GM19463 (cell line): ENCODE measurements around the gene ADCK2.
"Not testable (repeated sequence)": the region's sequence is repeated elsewhere in the genome, so short reads cannot be mapped to it uniquely, and the experiment has no call there.

ENCODE experiments used
- ATAC-seq: cut with Tn5 transposase; IDR thresholded peaks from one replicate; pipeline ENCODE4 v1.9.1; 2021; ENCODE audit warnings: mild to moderate bottlenecking, moderate library complexity; ENCODE audit not compliant: unreplicated experiment

ADCK2 gene

DNA sequence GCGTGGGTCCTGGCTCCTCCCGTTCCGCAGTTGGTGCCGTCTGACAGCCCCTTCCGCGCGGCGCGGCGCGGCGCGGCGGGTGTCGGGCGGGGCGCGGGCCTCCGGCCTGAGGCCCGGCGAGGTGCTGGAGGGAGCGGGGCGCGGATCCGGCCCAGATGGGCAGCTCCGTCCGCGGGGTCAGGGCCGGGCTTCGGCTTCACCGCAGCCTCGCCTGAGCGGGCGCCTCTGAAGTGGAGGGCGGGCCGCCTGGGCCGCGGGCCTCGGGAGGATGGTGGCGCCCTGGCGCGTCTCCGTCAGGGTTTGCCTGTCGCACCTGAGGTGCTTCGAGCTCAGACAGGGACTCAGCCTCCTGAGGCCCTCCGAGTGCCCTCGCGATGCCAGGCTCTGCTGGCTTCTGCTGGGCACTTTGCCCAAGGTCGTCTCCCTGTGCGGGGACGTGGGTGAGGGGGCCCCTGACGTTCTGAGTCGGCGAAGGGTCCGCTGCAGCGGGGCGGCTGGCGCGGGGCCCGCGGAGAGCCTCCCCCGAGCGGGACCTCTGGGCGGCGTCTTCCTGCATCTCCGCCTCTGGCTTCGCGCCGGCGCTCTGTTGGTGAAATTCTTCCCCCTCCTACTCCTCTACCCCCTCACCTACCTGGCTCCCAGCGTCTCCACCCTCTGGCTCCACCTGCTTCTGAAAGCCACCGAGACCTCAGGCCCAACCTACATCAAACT is 473 bp downstream of the ADCK2 start:
- peak; percentile 40 for ATAC-seq

DNA sequence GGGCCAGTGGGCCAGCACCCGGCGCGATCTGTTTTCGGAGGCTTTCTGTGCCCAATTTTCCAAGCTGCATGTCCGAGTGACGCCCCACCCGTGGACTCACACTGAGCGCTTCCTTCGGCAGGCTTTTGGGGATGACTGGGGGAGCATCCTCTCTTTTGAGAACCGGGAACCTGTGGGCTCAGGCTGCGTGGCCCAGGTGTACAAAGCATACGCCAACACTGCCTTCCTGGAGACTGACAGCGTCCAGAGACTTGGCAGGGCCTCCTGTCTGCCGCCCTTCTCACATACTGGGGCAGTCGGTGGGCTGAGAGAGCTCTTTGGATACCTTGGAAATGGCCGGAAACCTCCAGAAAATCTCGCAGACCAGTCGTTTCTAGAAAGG is 1.0 kb downstream of the ADCK2 start:
- no peak for ATAC-seq

DNA sequence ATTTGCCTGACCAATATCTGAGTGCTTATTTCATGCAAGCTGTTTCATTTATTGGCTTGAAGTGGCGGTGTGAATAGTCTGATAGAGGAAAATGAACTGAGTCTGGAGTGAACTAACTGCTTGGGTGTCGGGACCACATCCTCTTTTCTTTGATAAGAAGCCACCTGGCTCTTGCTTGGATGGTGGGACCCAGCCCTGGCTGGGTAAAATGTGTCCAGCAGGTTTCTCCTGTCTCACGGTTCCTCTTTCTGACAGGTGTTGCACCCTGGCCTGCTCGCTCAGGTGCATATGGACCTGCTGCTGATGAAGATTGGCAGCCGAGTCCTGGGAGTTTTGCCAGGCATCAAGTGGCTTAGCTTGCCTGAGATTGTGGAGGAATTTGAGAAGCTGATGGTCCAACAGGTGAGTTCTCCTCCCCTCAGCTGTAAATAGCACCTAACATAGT is 1.6 kb downstream of the ADCK2 start:
- peak; percentile 14 for ATAC-seq

DNA sequence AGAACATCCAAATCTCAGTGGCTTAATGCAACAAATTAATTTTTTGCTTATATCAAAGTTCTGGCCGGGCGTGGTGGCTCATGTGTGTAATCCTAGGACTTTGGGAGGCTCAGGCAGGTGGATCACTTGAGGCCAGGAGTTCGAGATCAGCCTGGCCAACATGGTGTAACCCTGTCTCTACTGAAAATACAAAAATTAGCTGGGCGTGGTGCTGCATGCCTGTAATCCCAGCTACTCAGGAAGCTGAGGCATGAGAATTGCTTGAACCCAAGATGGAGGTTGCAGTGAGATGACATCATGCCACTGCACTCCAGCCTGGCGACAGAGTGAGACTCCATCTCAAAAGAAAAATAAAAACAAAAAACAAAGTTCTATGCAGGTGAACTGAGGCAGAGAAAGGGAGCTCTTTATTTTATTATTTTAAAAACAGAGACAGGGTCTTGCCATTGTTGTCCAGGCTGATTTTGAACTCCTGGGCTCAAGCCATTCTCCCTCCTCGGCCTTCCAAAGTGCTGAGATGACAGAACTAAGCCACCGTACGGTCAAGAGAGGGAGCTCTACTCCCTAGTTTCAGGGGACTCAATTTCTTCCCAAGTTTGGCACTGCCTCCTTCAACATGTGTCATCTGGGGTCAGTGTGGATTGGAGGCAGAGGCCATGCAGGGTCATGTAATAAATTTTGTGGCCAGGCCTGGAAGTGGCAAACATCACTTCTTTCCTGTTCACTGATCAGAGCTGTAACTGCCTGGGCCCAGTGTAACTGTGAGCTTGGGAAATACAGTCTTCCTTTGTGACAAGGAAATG is 2.4 kb downstream of the ADCK2 start:
- ATAC-seq = no peak

DNA sequence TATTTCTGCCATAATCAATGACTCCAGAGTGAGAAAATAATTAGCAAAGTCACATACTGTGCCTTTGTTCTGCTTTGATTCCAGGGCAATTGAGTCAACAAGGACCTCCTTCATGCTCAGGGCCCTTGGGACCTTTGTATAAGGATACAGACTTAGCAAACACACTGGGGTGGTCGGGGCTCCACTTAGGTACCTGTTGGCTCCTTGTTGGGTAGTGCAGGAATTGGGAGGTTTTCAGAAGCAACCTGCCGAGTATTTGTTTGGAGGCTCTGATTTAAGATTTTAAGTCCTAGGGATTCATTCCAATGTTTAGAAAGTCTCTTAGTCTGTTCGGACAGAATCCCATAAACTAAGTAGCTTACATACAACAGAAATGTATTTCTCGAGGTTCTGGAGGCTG is 3.0 kb downstream of the ADCK2 start:
- no peak for ATAC-seq

DNA sequence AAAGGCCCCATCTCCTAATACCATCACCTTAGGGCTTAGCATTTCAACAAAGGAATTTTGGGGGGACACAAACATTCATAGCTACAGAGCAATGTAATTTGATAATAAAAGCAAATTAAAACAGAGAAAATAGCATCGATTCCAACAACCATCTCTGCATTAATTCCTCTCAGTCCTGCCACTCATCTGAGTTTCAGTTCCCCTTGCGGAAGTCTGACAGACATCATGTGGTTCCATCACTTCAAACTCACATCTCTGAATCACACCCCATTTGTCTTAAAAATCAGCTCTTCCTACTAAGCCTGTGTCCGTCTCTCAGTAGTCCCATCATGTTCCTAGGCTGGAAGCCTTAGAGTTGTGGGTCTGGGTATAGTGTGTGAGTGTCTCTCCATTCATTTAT is 3.6 kb downstream of the ADCK2 start:
- ATAC-seq = peak; percentile 36

DNA sequence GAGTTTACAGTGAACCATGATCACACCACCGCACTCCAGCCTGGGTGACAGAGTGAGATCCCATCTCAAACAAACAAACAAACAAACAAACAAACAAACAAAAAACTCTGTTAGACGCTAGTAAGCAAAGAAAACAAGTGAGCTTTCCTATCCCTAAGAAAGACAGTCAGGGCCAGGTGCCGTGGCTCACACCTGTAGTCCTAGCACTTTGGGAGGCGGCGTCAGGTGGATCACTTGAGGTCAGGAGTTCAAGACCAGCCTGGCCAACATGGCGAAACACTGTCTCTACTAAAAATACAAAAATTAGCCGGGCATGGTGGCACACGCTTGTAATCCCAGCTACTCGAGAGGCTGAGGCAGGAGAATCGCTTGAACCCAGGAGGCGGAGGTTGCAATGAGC is 4.2 kb downstream of the ADCK2 start:
- not testable (repeated sequence) for ATAC-seq

DNA sequence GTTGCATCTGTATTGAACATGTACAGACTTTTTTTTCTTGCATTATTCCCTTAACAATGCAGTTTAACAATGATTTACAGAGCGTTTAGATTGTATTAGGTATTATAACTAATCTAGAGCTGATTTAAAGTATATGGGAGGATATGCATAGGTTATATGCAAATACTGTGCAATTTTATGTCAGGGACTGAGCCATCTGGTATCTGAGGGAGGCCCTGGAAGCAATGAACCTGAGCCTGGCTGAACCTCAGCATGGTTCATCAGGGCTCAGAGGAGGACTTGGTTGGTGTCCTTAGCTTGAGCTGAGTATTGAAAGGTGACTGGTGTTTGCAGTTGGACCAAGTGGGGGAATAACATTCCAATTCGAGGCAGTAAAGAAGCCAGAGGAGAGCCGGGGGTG is 4.8 kb downstream of the ADCK2 start:
- ATAC-seq = no peak

DNA sequence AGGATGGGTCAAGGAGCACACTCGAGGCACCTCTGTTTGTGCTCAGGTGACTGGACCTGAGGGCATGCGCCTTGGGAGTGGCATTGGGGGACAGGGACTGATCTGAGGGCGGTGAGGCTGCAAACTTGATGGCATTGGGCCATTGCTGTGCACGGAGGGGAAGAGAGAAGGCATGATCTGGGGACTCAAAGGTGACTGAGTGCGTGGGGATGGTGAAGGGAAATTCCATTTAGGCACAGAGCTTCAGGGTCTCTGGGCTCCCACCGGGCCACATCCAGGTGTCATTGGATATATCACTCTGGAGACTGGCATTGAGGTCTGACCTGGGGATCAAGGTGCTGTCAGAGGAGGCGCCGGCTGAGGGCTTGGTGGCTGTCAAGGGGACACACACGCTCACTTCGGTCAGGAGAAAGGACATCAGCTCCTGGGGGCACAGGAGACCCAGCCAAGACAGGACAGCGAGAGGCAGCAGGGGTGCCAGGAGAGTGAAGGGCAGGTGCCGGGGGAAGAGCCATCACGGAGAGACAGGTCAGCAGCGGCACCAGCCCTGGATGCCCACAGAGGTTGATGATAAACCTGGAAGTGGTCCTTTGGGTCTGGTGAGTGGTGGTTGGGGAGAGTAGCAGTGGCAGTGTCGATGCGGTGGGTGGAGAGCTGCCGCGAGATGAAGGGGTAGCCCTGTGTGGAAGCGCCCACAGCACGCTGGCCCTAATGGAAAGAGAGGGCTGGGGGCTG is 5.5 kb downstream of the ADCK2 start:
- ATAC-seq = no peak

DNA sequence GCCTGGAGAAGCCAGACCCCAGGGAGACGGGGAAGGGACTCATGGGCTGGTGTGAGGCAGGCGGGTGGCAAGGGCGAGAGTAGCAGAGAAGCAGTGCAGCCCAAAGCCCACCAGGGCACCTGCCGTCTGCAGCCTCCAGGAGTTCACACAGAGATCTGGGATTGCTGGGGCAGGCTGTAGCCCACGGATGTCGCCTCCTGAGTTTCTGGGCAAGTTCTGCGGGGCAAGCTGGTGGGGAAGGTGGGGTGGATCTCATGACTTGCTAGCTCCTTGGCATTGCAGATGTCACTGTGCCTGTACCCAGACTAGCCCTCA is 6.0 kb downstream of the ADCK2 start:
- ATAC-seq = no peak

DNA sequence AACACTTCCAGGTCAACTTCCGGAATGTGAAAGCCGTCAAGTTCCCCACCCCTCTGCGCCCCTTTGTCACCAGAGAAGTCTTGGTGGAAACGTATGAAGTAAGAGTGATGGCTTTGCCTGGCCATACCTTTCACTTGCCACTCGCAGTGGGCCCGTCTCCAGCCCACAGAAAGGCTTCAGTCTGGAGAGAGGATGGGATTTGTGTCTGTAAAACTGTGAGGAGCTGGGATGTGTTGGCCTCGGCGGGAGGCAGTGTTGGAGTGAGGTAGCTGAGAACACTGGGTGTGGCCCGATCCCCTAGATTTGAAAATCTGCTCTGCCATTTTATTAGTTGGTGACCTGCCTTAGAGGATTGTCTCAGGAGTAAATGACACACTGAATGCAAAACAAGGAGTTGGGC is 6.4 kb downstream of the ADCK2 start:
- ATAC-seq = no peak

DNA sequence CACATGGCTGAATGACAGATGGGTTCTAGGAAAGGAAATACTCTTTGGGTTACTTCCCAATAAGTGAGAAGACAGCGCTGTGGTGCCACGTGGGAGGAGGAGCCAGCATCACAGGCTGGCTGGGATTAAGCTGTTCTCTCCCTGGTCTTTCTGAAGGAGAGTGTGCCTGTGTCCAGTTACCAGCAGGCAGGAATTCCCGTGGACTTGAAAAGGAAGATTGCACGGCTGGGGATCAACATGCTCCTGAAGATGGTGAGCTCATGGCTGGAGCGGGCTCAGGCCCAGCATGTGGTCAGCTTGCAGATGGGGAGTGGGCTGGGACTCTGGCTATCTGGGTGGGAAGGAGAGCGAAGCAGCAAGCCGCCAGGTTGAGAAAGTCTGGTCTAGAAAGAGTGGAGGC is 8.1 kb downstream of the ADCK2 start:
- ATAC-seq = no peak

DNA sequence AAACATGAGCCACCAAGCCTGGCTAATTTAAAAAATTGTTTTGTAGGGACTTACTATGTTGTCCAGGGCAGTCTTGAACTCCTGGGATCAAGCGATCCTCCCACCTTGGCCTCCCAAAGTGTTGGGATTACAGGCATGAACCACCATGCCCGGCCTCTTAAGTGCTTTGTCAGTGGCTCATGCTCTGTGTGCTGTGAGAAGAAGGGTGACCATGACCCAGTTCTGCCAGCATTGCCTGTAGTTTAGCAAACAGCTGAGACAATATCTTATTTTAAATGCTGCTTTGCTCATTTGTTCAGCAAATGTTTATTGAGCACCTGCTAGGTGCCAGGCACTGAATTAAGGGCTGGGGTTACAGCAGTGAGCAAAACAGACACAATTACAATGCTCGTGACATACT is 9.0 kb downstream of the ADCK2 start:
- ATAC-seq = no peak

DNA sequence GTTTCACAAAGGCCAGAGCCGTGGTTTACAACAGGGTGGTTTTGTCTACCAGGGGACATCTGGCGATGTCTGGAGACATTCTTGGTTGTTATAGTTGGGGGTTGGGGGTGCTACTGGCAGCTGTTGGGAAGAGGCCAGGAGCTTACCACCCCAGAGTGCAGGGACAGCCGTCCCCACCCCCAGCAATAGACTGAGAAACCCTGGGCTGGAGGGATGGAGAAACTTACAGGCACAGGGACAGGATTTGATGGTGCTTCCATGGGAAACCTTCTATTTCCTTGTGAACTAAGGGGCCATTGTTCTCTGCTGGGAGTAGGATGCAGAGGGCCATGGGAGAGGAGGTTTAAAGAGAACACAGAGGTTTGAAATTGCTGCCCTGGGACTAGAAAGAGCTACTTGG is 10.9 kb downstream of the ADCK2 start:
- no peak for ATAC-seq

DNA sequence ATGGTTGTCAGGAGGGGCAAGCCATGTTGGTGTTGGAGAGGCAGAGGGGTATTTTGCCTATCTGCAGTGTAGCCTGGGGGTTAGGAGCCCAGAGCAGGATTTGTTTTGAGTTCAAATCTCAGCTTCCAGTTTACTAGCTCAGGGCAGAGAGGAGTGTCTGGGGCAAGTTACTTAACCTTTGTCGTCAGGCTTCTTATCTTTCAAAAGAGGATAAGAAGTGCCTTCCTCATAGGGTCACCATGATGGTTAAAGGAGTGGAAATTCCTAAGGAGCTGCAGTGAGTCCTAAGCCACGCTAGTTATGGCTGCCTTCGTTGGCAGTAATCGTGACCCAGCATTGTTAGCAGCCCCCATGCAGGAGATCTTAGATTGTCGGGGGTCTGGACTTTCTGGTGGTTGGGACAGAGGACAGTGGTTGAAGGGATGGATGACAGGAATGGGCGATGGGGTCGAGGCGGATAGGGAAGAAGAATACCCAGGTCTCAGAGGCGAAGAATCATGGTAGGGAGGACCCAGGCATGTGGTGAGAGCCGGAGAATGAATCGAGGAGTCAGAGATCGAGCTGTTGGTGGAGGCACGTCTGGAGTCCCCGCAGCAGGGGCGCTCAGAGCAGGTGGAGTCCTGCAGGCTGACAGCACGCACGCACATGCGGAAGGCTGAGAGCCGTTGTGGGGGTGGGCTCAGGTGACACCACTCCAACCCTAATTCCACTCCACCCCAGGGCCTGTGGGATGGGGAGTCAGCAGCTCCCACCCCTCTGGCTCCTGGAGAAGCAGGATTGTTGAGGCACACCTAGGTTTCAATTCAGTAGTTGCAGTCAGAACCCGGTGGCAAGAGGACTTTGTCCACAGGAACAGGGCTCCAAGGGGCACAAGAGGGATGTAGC is 11.6 kb downstream of the ADCK2 start:
- no peak for ATAC-seq

DNA sequence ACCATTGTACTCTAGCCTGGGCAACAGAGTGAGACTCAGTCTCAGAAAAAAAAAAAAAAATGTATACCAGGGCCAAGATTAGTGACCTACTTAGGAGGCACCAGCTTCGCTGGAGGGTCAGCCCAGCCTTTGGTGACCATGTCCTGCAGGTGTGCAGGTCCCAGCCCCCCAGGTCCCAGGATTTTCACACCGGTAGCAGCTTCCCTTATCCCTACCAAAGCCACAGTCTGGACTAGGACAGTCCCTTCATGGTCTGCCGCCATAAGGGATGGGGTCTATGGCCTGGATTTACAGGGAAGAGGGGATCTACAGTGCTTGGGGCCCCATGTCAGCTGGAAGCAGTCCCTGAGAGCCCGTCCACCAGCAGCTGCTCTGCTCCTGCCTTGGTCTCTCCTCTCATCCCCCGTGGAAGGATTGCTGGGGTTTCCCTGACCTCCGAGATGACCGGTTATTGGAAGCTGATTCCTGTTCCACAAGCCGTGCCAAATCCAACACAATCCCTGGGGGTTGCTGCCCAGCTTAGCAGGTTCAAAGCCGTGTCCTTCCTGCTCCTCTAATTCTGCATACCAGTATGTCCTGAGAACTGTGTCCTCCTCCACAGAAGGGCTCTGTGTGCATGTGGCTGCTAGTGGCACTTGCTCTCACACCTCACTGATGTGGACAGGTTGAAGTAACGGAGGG is 12.8 kb downstream of the ADCK2 start:
- ATAC-seq = no peak

DNA sequence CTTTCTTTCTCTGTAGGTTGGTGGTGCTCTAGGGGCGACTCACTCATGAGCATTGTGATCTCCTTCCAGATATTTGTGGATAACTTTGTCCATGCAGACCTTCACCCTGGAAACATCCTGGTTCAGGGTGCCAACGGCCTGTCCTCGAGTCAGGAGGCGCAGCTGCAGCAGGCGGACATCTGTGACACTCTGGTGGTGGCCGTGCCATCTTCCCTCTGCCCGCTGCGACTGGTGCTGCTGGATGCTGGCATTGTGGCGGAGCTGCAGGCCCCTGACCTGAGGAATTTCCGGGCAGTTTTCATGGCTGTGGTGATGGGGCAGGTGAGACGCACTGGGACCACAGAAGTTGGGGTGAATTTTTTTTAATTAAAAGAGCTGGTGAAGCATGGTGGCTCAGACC is 14.2 kb downstream of the ADCK2 start:
- ATAC-seq = no peak

DNA sequence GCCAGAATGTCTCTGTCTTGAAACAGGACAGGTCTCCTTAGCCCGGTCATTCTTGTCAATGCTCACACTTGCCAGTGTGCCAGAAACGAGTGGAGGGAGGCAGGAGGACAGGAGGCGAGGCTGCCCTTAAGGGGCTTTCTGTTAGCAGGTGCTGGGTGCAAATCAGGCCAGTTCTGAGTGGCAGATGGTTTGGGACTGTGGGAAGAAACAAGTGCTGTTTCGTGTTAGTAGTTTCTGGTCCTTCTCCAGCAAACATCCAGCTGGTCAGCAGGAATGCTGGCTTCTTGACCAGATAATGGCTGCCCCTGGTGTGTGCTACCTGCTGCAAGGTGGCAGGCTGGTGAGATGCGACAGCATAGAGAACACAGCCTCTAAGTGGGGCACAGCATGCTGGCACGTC is 15.6 kb downstream of the ADCK2 start:
- no peak for ATAC-seq

DNA sequence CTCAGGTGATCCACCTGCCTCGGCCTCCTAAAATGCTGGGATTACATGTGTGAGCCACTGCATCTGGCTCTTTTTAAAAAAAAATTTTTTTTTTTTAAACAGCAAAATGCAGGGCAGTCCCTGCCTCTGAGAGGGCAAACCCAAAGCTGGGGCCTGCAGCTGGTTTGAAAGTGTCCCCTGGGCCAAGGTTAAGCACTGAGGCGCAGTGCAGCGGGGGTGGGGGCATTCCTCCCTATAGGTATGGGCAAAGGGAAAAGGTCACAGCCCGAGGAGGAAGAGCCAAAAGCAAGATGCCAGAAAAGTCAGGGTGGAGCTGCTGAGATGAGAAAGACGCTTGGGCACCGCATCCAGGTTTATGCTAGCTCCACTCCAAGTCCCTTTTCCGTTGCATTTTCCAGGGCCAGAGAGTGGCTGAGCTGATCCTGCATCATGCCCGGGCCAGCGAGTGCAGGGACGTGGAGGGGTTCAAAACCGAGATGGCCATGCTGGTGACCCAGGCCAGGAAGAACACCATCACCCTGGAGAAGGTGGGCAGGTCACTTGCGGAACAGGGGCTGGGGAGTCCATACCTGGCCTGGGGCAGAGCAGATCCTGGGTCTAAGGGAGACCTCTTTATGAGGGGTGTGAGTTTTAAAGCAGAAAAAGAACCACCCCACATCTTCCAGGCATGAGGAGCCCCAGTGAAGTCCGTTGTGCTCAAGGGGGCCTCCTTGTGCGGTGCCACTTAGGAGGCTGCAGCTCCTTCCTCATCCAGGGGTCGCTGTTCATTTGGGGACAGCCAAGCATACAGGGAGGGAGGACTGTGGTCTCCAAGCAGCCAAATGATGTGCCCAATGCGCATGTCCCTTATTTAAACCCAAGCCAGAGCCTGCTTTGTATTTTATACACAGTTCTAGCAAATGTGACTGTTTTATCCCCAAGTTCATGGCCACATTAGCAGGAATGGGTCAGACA is 16.7 kb downstream of the ADCK2 start:
- no peak for ATAC-seq
